Measurements from ENCODE around the gene SLC6A19.

DNA sequence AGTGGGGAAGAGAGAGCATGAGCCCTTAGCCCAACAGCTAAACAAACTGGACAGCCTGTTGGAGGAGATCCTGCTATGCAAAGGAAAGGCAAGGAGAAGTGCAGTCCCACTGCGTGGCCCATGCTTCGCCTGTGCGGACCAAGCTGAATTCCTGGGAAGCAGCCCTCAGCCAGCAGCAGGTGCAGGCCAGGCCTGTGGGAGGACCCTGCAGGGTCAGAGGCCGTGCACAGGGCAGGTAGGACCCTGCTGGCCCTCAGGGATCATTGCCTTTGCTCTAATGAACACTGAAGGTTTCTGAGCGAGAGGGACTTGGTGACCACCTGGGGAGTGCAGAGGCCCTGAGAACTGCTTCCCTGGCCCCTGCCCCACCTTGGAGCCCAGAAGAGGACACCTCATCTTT lies 6.0 kb upstream of the SLC6A19 start:
- no peak for TF ChIP-seq ZNF746 (CRISPR knock-in tag; IDR thresholded peaks at IDR 0.05)
- TF ChIP-seq POLR2A (IDR thresholded peaks at IDR 0.05; ENCODE audit: insufficient read depth in 1 of 2, low read depth in 2 of 2, low read length in 2 of 2), result no peak
- TF ChIP-seq, protein P1, sequence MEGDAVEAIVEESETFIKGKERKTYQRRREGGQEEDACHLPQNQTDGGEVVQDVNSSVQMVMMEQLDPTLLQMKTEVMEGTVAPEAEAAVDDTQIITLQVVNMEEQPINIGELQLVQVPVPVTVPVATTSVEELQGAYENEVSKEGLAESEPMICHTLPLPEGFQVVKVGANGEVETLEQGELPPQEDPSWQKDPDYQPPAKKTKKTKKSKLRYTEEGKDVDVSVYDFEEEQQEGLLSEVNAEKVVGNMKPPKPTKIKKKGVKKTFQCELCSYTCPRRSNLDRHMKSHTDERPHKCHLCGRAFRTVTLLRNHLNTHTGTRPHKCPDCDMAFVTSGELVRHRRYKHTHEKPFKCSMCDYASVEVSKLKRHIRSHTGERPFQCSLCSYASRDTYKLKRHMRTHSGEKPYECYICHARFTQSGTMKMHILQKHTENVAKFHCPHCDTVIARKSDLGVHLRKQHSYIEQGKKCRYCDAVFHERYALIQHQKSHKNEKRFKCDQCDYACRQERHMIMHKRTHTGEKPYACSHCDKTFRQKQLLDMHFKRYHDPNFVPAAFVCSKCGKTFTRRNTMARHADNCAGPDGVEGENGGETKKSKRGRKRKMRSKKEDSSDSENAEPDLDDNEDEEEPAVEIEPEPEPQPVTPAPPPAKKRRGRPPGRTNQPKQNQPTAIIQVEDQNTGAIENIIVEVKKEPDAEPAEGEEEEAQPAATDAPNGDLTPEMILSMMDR (CRISPR knock-in tag; IDR thresholded peaks at IDR 0.05), result no peak
- no peak for TF ChIP-seq ZNF841 (CRISPR knock-in tag; IDR thresholded peaks at IDR 0.05; ENCODE audit: borderline replicate concordance)
- TF ChIP-seq, protein P2, sequence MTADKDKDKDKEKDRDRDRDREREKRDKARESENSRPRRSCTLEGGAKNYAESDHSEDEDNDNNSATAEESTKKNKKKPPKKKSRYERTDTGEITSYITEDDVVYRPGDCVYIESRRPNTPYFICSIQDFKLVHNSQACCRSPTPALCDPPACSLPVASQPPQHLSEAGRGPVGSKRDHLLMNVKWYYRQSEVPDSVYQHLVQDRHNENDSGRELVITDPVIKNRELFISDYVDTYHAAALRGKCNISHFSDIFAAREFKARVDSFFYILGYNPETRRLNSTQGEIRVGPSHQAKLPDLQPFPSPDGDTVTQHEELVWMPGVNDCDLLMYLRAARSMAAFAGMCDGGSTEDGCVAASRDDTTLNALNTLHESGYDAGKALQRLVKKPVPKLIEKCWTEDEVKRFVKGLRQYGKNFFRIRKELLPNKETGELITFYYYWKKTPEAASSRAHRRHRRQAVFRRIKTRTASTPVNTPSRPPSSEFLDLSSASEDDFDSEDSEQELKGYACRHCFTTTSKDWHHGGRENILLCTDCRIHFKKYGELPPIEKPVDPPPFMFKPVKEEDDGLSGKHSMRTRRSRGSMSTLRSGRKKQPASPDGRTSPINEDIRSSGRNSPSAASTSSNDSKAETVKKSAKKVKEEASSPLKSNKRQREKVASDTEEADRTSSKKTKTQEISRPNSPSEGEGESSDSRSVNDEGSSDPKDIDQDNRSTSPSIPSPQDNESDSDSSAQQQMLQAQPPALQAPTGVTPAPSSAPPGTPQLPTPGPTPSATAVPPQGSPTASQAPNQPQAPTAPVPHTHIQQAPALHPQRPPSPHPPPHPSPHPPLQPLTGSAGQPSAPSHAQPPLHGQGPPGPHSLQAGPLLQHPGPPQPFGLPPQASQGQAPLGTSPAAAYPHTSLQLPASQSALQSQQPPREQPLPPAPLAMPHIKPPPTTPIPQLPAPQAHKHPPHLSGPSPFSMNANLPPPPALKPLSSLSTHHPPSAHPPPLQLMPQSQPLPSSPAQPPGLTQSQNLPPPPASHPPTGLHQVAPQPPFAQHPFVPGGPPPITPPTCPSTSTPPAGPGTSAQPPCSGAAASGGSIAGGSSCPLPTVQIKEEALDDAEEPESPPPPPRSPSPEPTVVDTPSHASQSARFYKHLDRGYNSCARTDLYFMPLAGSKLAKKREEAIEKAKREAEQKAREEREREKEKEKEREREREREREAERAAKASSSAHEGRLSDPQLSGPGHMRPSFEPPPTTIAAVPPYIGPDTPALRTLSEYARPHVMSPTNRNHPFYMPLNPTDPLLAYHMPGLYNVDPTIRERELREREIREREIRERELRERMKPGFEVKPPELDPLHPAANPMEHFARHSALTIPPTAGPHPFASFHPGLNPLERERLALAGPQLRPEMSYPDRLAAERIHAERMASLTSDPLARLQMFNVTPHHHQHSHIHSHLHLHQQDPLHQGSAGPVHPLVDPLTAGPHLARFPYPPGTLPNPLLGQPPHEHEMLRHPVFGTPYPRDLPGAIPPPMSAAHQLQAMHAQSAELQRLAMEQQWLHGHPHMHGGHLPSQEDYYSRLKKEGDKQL (CRISPR knock-in tag; IDR thresholded peaks at IDR 0.05; ENCODE audit: low read depth), result no peak
- TF ChIP-seq KDM3A (CRISPR knock-in tag; IDR thresholded peaks at IDR 0.05; ENCODE audit: low read depth), result no peak

Measured in HepG2 (cell line).